Parathyroid adenoma (tissue), 2 donors: ENCODE measurements around the gene KLLN.
"Not testable (repeated sequence)": the region's sequence is repeated elsewhere in the genome, so short reads cannot be mapped to it uniquely, and the experiment has no call there.

Experiments
- H2AFZ ChIP-seq: fragments of 300-600 bp; sonication (generic); one replicate; pipeline ENCODE4 v1.7.0; 2017; ENCODE audit warnings: antibody characterized with exemption, mild to moderate bottlenecking
- H3K27ac ChIP-seq: fragments of 300-600 bp; sonication (generic); one replicate; pipeline ENCODE4 v1.7.0; 2017
- H3K27me3 ChIP-seq: fragments of 300-600 bp; sonication (generic); one replicate; pipeline ENCODE4 v1.7.0; 2017; ENCODE audit warnings: low read length; ENCODE audit not compliant: control insufficient read depth, insufficient read depth
- H3K36me3 ChIP-seq: fragments of 300-600 bp; sonication (generic); one replicate; pipeline ENCODE4 v1.7.0; 2017; ENCODE audit warnings: low read length; ENCODE audit not compliant: control insufficient read depth, insufficient read depth
- H3K4me1 ChIP-seq: fragments of 300-600 bp; sonication (generic); one replicate; pipeline ENCODE4 v1.7.0; 2017; ENCODE audit warnings: control low read depth
- H3K4me2 ChIP-seq: fragments of 300-600 bp; sonication (generic); one replicate; pipeline ENCODE4 v1.7.0; 2017; ENCODE audit warnings: low read length
- H3K4me3 ChIP-seq: fragments of 300-600 bp; sonication (generic); one replicate; pipeline ENCODE4 v1.7.0; 2017; ENCODE audit warnings: low read depth, low read length
- H3K79me2 ChIP-seq: fragments of 300-600 bp; sonication (generic); one replicate; pipeline ENCODE4 v1.7.0; 2017; ENCODE audit warnings: control low read depth
- H3K9ac ChIP-seq: fragments of 300-600 bp; sonication (generic); one replicate; pipeline ENCODE4 v1.7.0; 2017; ENCODE audit warnings: mild to moderate bottlenecking
- H3K9me3 ChIP-seq: fragments of 300-600 bp; sonication (generic); one replicate; pipeline ENCODE4 v1.7.0; 2017; ENCODE audit warnings: low read length; ENCODE audit not compliant: control insufficient read depth
- CTCF ChIP-seq: fragments of 300-600 bp; sonication (generic); IDR thresholded peaks from one replicate; pipeline ENCODE4 v1.7.0; 2017; ENCODE audit warnings: antibody characterized with exemption, mild to moderate bottlenecking
- donor health status: primary hyperparathyroidism.

KLLN gene, protein sequence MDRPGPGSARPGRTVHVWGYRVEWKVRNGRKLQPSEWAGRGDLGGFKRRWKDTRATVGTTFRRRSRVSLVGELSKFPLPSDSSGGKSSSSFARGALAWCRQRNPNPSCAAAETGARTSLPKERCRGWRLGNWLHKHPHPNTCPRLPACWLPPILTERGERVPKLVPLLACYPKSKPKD

GRCh38 chr10:87863053-87863943 lies at the start of gene KLLN, which contains the start of gene PTEN:
Gene KLLN (minus strand): TSS chr10:87863533. CDS start chr10:87862487, 1,046 bp downstream.
Gene PTEN (plus strand): TSS chr10:87863625. CDS start chr10:87864470, 845 bp downstream.
- Histone ChIP-seq H3K36me3 (no peaks in the 10 kb centered on the region), H2AFZ (peak within 1 kb of the TSS; percentile 99), H3K4me1 (peaks cover 10% of the 10 kb centered on the region), H3K4me3 (peak within 1 kb of the TSS; percentile 86), H3K79me2 (peaks cover 4% of the 10 kb centered on the region), H3K9me3 (no peaks in the 10 kb centered on the region), H3K4me2 (peak within 1 kb of the TSS; percentile 97), H3K27me3 (no peaks in the 10 kb centered on the region), H3K9ac (peak within 1 kb of the TSS; percentile 47), H3K27ac (peak within 1 kb of the TSS; percentile 97)
- TF ChIP-seq CTCF = no peak

DNA sequence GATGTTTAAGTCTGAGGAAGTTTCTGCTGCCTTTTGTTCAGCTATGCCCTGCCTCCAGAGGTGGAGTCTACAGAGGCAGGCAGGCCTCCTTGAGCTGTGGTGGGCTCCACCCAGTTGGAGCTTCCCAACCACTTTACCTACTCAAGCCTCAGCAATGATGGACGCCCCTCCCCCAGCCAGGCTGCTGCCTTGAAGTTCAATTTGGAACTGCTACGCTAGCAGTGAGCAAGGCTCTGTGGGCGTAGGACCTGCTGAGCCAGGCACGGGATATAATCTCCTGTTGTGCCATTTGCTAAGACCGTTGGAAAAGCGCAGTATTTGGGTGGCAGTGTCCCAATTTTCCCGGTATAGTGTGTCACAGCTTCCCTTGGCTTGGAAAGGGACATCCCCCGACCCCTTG lies 40.1 kb upstream of the KLLN start:
- H3K27me3 ChIP-seq, H3K4me2 ChIP-seq, H3K36me3 ChIP-seq, H3K9ac ChIP-seq, H3K4me1 ChIP-seq, H2AFZ ChIP-seq, H3K27ac ChIP-seq, H3K9me3 ChIP-seq, H3K4me3 ChIP-seq: not testable (repeated sequence)
- peaks cover 44% of the 10 kb centered on the region for H3K79me2 ChIP-seq

- H3K9ac ChIP-seq, H3K4me3 ChIP-seq, H3K9me3 ChIP-seq, H3K27ac ChIP-seq, H3K27me3 ChIP-seq, H3K36me3 ChIP-seq, H2AFZ ChIP-seq, H3K4me1 ChIP-seq, H3K4me2 ChIP-seq: not testable (repeated sequence)
- H3K79me2 ChIP-seq = peaks cover 39% of the 10 kb centered on the region
Measured at GRCh38 chr10:87897957-87898356, 34.6 kb upstream of the KLLN start.

DNA sequence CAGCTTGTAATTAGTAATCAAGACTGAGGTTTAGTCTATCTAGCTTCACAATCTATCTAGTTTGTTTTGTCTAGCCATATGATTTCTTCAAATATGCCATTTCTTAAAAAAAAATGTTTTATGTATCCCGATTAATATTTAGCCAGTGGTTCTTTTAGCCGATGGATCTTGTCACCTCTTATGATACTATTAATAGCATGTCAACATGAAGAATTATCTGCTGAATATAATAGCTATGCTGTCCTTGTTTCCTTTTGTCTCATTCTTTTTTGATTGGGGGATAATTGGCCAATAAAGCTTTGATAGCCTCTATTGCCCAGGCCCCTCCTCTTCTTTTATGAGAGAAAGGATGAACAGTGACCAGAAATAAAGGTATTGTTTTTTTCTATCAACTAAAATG lies 32.9 kb upstream of the KLLN start:
- Histone ChIP-seq H3K27ac (no peak overlapping the region), H3K79me2 (peaks cover 35% of the 10 kb centered on the region), H3K36me3 (no peaks in the 10 kb centered on the region), H3K9me3 (no peaks in the 10 kb centered on the region), H2AFZ (no peak overlapping the region), H3K4me1 (no peaks in the 10 kb centered on the region), H3K4me2 (no peak overlapping the region), H3K9ac (no peak overlapping the region), H3K4me3 (no peak overlapping the region), H3K27me3 (no peaks in the 10 kb centered on the region)
- no peak for TF ChIP-seq CTCF

DNA sequence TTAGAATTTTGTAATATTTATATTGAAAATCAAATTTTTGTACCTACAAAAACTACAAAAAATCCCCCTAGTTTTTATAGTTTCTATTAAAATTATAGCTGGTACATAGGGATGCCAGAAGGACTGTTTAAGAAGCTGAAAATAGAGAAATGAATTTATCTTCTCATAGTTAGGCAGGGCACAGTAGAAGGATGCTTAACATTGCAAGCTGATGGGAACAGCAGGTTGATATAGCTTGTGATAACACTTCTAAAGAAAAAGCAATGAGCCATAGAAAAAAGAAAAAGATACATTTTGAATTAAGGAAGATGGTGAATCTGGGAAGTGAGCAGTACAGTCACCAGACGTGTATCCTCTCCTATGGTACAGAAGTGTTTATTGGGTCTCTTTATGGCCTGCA lies 32.1 kb upstream of the KLLN start:
- peaks cover 36% of the 10 kb centered on the region for H3K79me2 ChIP-seq
- no peaks in the 10 kb centered on the region for H3K4me1 ChIP-seq
- no peak overlapping the region for H2AFZ ChIP-seq
- no peak overlapping the region for H3K4me3 ChIP-seq
- H3K9ac ChIP-seq = no peak overlapping the region
- no peak overlapping the region for H3K4me2 ChIP-seq
- no peak overlapping the region for H3K27ac ChIP-seq
- no peaks in the 10 kb centered on the region for H3K36me3 ChIP-seq
- no peak for TF ChIP-seq CTCF
- no peaks in the 10 kb centered on the region for H3K9me3 ChIP-seq
- no peaks in the 10 kb centered on the region for H3K27me3 ChIP-seq
